Peyer's patch (tissue), 4 donors: ENCODE measurements around the gene DSTYK. TPM values are rescaled to one million over a fixed set of nuclear protein-coding genes. Genes with fewer than 3 reads are reported as not detected.
A peak's percentile ranks its signal among the peaks of the same experiment; 100 is the strongest.

Experiments used
- DNase-seq, 3 donors: peaks; one replicate each; pipeline ENCODE4 v3.0.0-alpha.2; 2017 to 2019
- H3K27ac ChIP-seq, 4 donors: fragments of 200-600 bp; sonication (generic); one replicate each; pipeline ENCODE4 v1.5.1; 2016 to 2019
- H3K27me3 ChIP-seq, 2 donors: fragments of 200-600 bp; sonication (generic); one replicate each; pipeline ENCODE4 v1.5.1; 2019
- H3K36me3 ChIP-seq, 3 donors: fragments of 200-600 bp; sonication (generic); one replicate each; pipeline ENCODE4 v1.5.1; 2016 to 2019
- H3K4me1 ChIP-seq, 4 donors: fragments of 200-600 bp; sonication (generic); one replicate each; pipeline ENCODE4 v1.5.1; 2016 to 2019
- H3K4me3 ChIP-seq, 4 donors: fragments of 200-600 bp; sonication (generic); 1 replicate in 3 of 4; 2 replicates in 1 of 4; pipeline ENCODE4 v1.5.1; 2016 to 2019; ENCODE audit warnings: mild to moderate bottlenecking in 1 of 4
- H3K9me3 ChIP-seq, 4 donors: fragments of 200-600 bp; sonication (generic); one replicate each; pipeline ENCODE4 v1.5.1; 2016 to 2019; ENCODE audit warnings: mild to moderate bottlenecking in 1 of 4
- POLR2A ChIP-seq, 2 donors: fragments of 450-650 bp; IDR thresholded peaks; one replicate each; pipeline ENCODE4 v1.5.1; 2017; ENCODE audit warnings: antibody characterized with exemption in 2 of 2, mild to moderate bottlenecking in 2 of 2, moderate library complexity in 2 of 2
- total RNA-seq, 4 donors: library from RNA; depleted of rRNA; stranded (reverse); fragments of >200 nt; gene quantifications; one replicate each; pipeline ENCODE4 v1.1.0, GENCODE V29; 2016
- TF ChIP-seq, protein P1 (sequence below), 6 experiments: fragments of 450-650 bp in 4 of 6; fragments of 200-600 bp in 2 of 6; sonication (generic) in 1 of 6; IDR thresholded peaks; one replicate each; pipeline ENCODE4 v1.5.1; 2017 to 2019; ENCODE audit warnings: antibody characterized with exemption in 6 of 6, mild to moderate bottlenecking in 3 of 6, moderate library complexity in 1 of 6

The DSTYK gene
- total RNA-seq, 4 donors from 2014 or later = 3.5 to 11.6 (median 6.8) TPM

GRCh38 chr1:205129447-205130029 is 82.0 kb downstream of the DSTYK start:
- TF ChIP-seq POLR2A (IDR thresholded peaks at IDR 0.05) = no peak
- TF ChIP-seq, protein P1, sequence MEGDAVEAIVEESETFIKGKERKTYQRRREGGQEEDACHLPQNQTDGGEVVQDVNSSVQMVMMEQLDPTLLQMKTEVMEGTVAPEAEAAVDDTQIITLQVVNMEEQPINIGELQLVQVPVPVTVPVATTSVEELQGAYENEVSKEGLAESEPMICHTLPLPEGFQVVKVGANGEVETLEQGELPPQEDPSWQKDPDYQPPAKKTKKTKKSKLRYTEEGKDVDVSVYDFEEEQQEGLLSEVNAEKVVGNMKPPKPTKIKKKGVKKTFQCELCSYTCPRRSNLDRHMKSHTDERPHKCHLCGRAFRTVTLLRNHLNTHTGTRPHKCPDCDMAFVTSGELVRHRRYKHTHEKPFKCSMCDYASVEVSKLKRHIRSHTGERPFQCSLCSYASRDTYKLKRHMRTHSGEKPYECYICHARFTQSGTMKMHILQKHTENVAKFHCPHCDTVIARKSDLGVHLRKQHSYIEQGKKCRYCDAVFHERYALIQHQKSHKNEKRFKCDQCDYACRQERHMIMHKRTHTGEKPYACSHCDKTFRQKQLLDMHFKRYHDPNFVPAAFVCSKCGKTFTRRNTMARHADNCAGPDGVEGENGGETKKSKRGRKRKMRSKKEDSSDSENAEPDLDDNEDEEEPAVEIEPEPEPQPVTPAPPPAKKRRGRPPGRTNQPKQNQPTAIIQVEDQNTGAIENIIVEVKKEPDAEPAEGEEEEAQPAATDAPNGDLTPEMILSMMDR (IDR thresholded peaks at IDR 0.05) = no peak
- Histone ChIP-seq H3K36me3 (no peaks in the 10 kb centered on the region), H3K27me3 (no peaks in the 10 kb centered on the region), H3K9me3 (no peaks in the 10 kb centered on the region), H3K27ac (no peak overlapping the region), H3K4me1 (no peaks in the 10 kb centered on the region), H3K4me3 (no peak overlapping the region)
- DNase-seq = no peak

- H3K36me3 ChIP-seq = no peaks in the 10 kb centered on the region
- TF ChIP-seq POLR2A (IDR thresholded peaks at IDR 0.05) = no peak
- H3K4me1 ChIP-seq = peaks cover 0 to 2% (median 0%) of the 10 kb centered on the region in 4 donors
- H3K4me3 ChIP-seq = no peak overlapping the region
- H3K9me3 ChIP-seq = no peaks in the 10 kb centered on the region
- no peaks in the 10 kb centered on the region for H3K27me3 ChIP-seq
- no peak for DNase-seq
- no peak overlapping the region for H3K27ac ChIP-seq
Measured at GRCh38 chr1:205128050-205128449, 83.5 kb downstream of the DSTYK start.

- no peak overlapping the region for H3K27ac ChIP-seq
- H3K9me3 ChIP-seq = no peaks in the 10 kb centered on the region
- TF ChIP-seq POLR2A (IDR thresholded peaks at IDR 0.05) = no peak
- TF ChIP-seq, protein P1 (IDR thresholded peaks at IDR 0.05) = no peak
- DNase-seq = no peak
- no peaks in the 10 kb centered on the region for H3K36me3 ChIP-seq
- H3K4me1 ChIP-seq = peaks cover 0 to 6% (median 0%) of the 10 kb centered on the region in 4 donors
- no peaks in the 10 kb centered on the region for H3K27me3 ChIP-seq
- no peak overlapping the region for H3K4me3 ChIP-seq
Measured at GRCh38 chr1:205127646-205128045, 83.9 kb downstream of the DSTYK start.

DNA sequence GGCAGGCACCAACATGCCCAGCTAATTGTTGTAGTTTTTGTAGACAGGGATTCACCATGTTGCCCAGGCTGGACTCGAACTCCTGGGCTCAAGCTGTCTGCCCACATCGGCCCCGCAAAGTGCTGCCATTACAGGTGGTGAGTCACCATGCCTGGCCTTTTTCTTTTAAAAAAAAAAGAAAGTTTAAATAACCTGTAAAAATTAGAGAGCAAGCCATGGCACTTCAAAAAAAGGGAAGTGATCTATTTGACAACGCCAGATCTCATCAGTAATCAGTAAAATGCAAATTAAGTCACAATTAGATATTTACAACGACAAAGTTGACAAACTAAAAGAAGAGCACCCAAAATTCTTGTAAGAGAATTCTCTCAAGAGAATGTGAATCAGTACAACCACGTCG is 86.8 kb downstream of the DSTYK start:
- no peak overlapping the region for H3K4me3 ChIP-seq
- no peak for TF ChIP-seq POLR2A (IDR thresholded peaks at IDR 0.05)
- TF ChIP-seq, protein P1 (IDR thresholded peaks at IDR 0.05) = no peak
- no peaks in the 10 kb centered on the region for H3K27me3 ChIP-seq
- no peaks in the 10 kb centered on the region for H3K9me3 ChIP-seq
- no peak overlapping the region for H3K27ac ChIP-seq
- H3K36me3 ChIP-seq = no peaks in the 10 kb centered on the region
- peak in 1 of 3 donors; percentile 33 for DNase-seq
- H3K4me1 ChIP-seq = peaks cover 0 to 25% (median 12%) of the 10 kb centered on the region in 4 donors

GRCh38 chr1:205122489-205122882 is 89.0 kb downstream of the DSTYK start:
- H3K27me3 ChIP-seq = no peaks in the 10 kb centered on the region
- H3K36me3 ChIP-seq = peaks cover 0 to 9% (median 0%) of the 10 kb centered on the region in 3 donors
- no peak for DNase-seq
- peaks cover 0 to 25% (median 12%) of the 10 kb centered on the region in 4 donors for H3K4me1 ChIP-seq
- no peaks in the 10 kb centered on the region for H3K9me3 ChIP-seq
- H3K27ac ChIP-seq = peak overlapping the region; percentile 82 to 97 (median 90)
- TF ChIP-seq, protein P1 (IDR thresholded peaks at IDR 0.05) = no peak
- no peak for TF ChIP-seq POLR2A (IDR thresholded peaks at IDR 0.05)
- peak overlapping the region; percentile 80 to 96 (median 88) for H3K4me3 ChIP-seq

- peak within 1 kb of the TSS; percentile 82 to 97 (median 90) for H3K27ac ChIP-seq
- DNase-seq = peak; percentile 92 to 98 (median 92)
- TF ChIP-seq, protein P1 (IDR thresholded peaks at IDR 0.05) = peak; percentile 21 to 72 (median 61)
- TF ChIP-seq POLR2A (IDR thresholded peaks at IDR 0.05) = peak; percentile 76 to 77
- H3K4me1 ChIP-seq = peaks cover 0 to 25% (median 12%) of the 10 kb centered on the region in 4 donors
- H3K9me3 ChIP-seq = no peaks in the 10 kb centered on the region
- peaks cover 0 to 15% (median 0%) of the 10 kb centered on the region in 3 donors for H3K36me3 ChIP-seq
- H3K4me3 ChIP-seq = peak within 1 kb of the TSS; percentile 80 to 96 (median 88)
- H3K27me3 ChIP-seq = no peaks in the 10 kb centered on the region
Measured at GRCh38 chr1:205121660-205122488, 89.6 kb downstream of the DSTYK start, which contains the start of gene RBBP5. RBBP5 (minus strand) TSS chr1:205121978; CDS start chr1:205121873, 105 bp downstream.
